LHCN-M2 (cell line): ENCODE results near the gene SLC28A1. TPM values are rescaled to one million over a fixed set of nuclear protein-coding genes. Genes with fewer than 3 reads are reported as not detected.
"Not testable (repeated sequence)": the region's sequence is repeated elsewhere in the genome, so short reads cannot be mapped to it uniquely, and the experiment has no call there.

Source experiments
- DNase-seq: peaks from one replicate; pipeline ENCODE4 v3.0.0-alpha.2; 2012; ENCODE audit warnings: low read depth
- total RNA-seq: library from RNA; depleted of rRNA; stranded (reverse); fragments of >200 nt; gene quantifications from 2 replicates; pipeline ENCODE4 v1.2.3, GENCODE V29; 2014

The SLC28A1 gene
- total RNA-seq, 1 experiment from 2014 or later, result not detected

- no peak for DNase-seq
Measured at GRCh38 chr15:84862214-84862975, 22.1 kb upstream of the SLC28A1 start.

- no peak for DNase-seq
Measured at GRCh38 chr15:84863565-84864443, 20.7 kb upstream of the SLC28A1 start.

GRCh38 chr15:84864444-84864795 is 20.0 kb upstream of the SLC28A1 start:
- DNase-seq, result no peak

GRCh38 chr15:84865074-84865569 is 19.3 kb upstream of the SLC28A1 start:
- no peak for DNase-seq

GRCh38 chr15:84868037-84868880 is 16.2 kb upstream of the SLC28A1 start:
- no peak for DNase-seq

- no peak for DNase-seq
Measured at GRCh38 chr15:84869510-84869909, 15.0 kb upstream of the SLC28A1 start.

GRCh38 chr15:84871428-84871985 is 13.0 kb upstream of the SLC28A1 start:
- peak; percentile 17 for DNase-seq

- DNase-seq, result peak; percentile 35
Measured at GRCh38 chr15:84872009-84872910, 12.2 kb upstream of the SLC28A1 start.

GRCh38 chr15:84873997-84874396 is 10.5 kb upstream of the SLC28A1 start:
- DNase-seq, result no peak

GRCh38 chr15:84874981-84875699 is 9.3 kb upstream of the SLC28A1 start:
- no peak for DNase-seq

- DNase-seq, result no peak
Measured at GRCh38 chr15:84876269-84876668, 8.2 kb upstream of the SLC28A1 start.

- DNase-seq, result not testable (repeated sequence)
Measured at GRCh38 chr15:84877701-84878100, 6.8 kb upstream of the SLC28A1 start.

- DNase-seq, result peak; percentile 59
Measured at GRCh38 chr15:84878504-84878903, 6.0 kb upstream of the SLC28A1 start.

- DNase-seq, result no peak
Measured at GRCh38 chr15:84879088-84879780, 5.2 kb upstream of the SLC28A1 start.

- no peak for DNase-seq
Measured at GRCh38 chr15:84880007-84880406, 4.5 kb upstream of the SLC28A1 start.

GRCh38 chr15:84880822-84881519 is 3.5 kb upstream of the SLC28A1 start:
- DNase-seq, result no peak

GRCh38 chr15:84881520-84881830 is 3.0 kb upstream of the SLC28A1 start:
- no peak for DNase-seq

- DNase-seq, result no peak
Measured at GRCh38 chr15:84883466-84883865, 996 bp upstream of the SLC28A1 start.

GRCh38 chr15:84885801-84886200 is 1.3 kb downstream of the SLC28A1 start:
- no peak for DNase-seq
